Activated naive CD4-positive, alpha-beta T cell treated with anti-CD3 and anti-CD28 coated beads for 36 hours (primary cell): ENCODE data around the gene VAV1. TPM values are rescaled to one million over a fixed set of nuclear protein-coding genes. Genes with fewer than 3 reads are reported as not detected.
"Not testable (repeated sequence)": the region's sequence is repeated elsewhere in the genome, so short reads cannot be mapped to it uniquely, and the experiment has no call there.

Experiments used
- CTCF ChIA-PET: fragments of 350-600 bp; sonication (Branson Sonifier 250); formaldehyde crosslinking; loops from one replicate; lab custom pipeline; 2021; ENCODE audit warnings: antibody characterized with exemption; lab: Charles Lee
- DNase-seq: peaks from one replicate; pipeline ENCODE4 v3.0.0-alpha.2; 2020
- H3K27ac Mint-ChIP-seq: one replicate; pipeline ENCODE4 v1.8.0; 2021; ENCODE audit warnings: mild to moderate bottlenecking, mixed read lengths
- H3K27me3 Mint-ChIP-seq: one replicate; pipeline ENCODE4 v1.8.0; 2021; ENCODE audit warnings: low read depth, mixed read lengths
- H3K36me3 Mint-ChIP-seq: one replicate; pipeline ENCODE4 v1.8.0; 2021; ENCODE audit warnings: low read depth, mixed read lengths
- H3K4me1 Mint-ChIP-seq: one replicate; pipeline ENCODE4 v1.8.0; 2021; ENCODE audit warnings: low read depth, mixed read lengths
- H3K4me3 Mint-ChIP-seq: one replicate; pipeline ENCODE4 v1.8.0; 2021; ENCODE audit warnings: mild to moderate bottlenecking, moderate library complexity, mixed read lengths
- H3K9me3 Mint-ChIP-seq: one replicate; pipeline ENCODE4 v1.8.0; 2021; ENCODE audit warnings: mixed read lengths
- intact Hi-C: fragments of 100-400 bp; cut with micrococcal nuclease; formaldehyde crosslinking; loops from one replicate; pipeline ENCODE4 v1.15.1; 2023
- total RNA-seq, 2 experiments: library from RNA; stranded (reverse); gene quantifications; one replicate each; pipeline ENCODE4 v1.2.3, GENCODE V29; 2021

The VAV1 gene
- total RNA-seq, 2 experiments from 2014 or later: 93.6 to 103 TPM

GRCh38 chr19:6800160-6800790, 27.8 kb downstream of the VAV1 start:
- Mint-ChIP-seq H3K27ac (peak overlapping the region; percentile 89), H3K4me3 (peak overlapping the region; percentile 69), H3K36me3 (peaks cover 28% of the 10 kb centered on the region), H3K4me1 (peaks cover 66% of the 10 kb centered on the region)
- intact Hi-C loops: loop anchor here (2.0 to 10.0 kb wide), 4 partner anchors 121 to 603 kb away; partner anchors contain the start of genes ARHGEF18 and CRB3
- CTCF ChIA-PET: interaction anchor here (0.6 to 1.5 kb wide), 4 partner anchors 13 to 37 kb away, joined by 3 to 7 read pairs (median 3); partner anchors contain the start of gene VAV1
- peak; percentile 40 for DNase-seq
- H3K9me3 Mint-ChIP-seq, H3K27me3 Mint-ChIP-seq: not testable (repeated sequence)

- Mint-ChIP-seq H3K4me1 (peaks cover 66% of the 10 kb centered on the region), H3K36me3 (peaks cover 24% of the 10 kb centered on the region), H3K27me3 (no peaks in the 10 kb centered on the region), H3K9me3 (no peaks in the 10 kb centered on the region), H3K4me3 (peak overlapping the region; percentile 69), H3K27ac (peak overlapping the region; percentile 89)
- intact Hi-C loops: loop anchor here (1.0 to 10.0 kb wide), 8 partner anchors 28 to 604 kb away; partner anchors contain the start of genes ARHGEF18, CRB3 and SH2D3A
- CTCF ChIA-PET: interaction anchor here (1.0 to 1.5 kb wide), 3 partner anchors 12 to 28 kb away, joined by 3 to 7 read pairs (median 3); partner anchors contain the start of gene VAV1
- DNase-seq: peak; percentile 52
Observed at GRCh38 chr19:6800991-6801484, 28.5 kb downstream of the VAV1 start.

- peaks cover 65% of the 10 kb centered on the region for H3K4me1 Mint-ChIP-seq
- H3K27ac Mint-ChIP-seq: peak overlapping the region; percentile 89
- H3K36me3 Mint-ChIP-seq: peaks cover 24% of the 10 kb centered on the region
- CTCF ChIA-PET: interaction anchor here (1.0 to 1.5 kb wide), 3 partner anchors 11 to 61 kb away, joined by 3 to 7 read pairs (median 3); partner anchors contain the start of gene VAV1
- peak; percentile 90 for DNase-seq
- H3K27me3 Mint-ChIP-seq: no peaks in the 10 kb centered on the region
- intact Hi-C loops: loop anchor here (1.0 to 10.0 kb wide), 10 partner anchors 12 to 604 kb away; partner anchors contain the start of genes ARHGEF18, CRB3 and SH2D3A
- H3K9me3 Mint-ChIP-seq: no peaks in the 10 kb centered on the region
- H3K4me3 Mint-ChIP-seq: peak overlapping the region; percentile 69
Observed at GRCh38 chr19:6801485-6802086, 29.1 kb downstream of the VAV1 start.

- intact Hi-C loops: loop anchor here (1.0 to 10.0 kb wide), 5 partner anchors 11 to 605 kb away; partner anchors contain the start of genes ARHGEF18 and CRB3
- CTCF ChIA-PET: interaction anchor here (1.0 to 1.9 kb wide), 3 partner anchors 11 to 60 kb away, joined by 3 to 7 read pairs (median 3); no protein-coding TSS in a partner anchor
- peak overlapping the region; percentile 89 for H3K27ac Mint-ChIP-seq
Observed at GRCh38 chr19:6802336-6803035, 30.0 kb downstream of the VAV1 start.

DNA sequence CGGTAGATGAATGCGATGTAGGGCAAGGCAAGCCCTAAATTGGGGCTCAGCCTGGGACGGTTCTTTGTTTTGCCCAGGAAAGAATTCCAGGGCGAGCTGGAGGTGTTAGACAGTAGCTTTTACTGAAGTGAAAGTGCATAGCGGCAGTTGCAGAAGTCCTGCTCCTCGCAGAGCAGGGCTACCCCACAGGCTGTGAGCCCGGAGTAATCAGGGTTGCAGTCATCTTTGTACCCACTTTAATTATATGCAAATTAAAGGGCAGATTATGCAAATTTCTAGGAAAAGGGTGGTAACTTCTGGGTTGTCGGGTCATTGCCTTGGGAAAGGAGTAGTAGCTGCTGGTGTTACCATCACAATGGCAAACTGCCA, 30.5 kb downstream of the VAV1 start:
- Mint-ChIP-seq H3K36me3 (peaks cover 27% of the 10 kb centered on the region), H3K9me3 (peaks cover 2% of the 10 kb centered on the region), H3K27ac (peak overlapping the region; percentile 89), H3K4me1 (peaks cover 59% of the 10 kb centered on the region), H3K4me3 (peak overlapping the region; percentile 69), H3K27me3 (no peaks in the 10 kb centered on the region)
- intact Hi-C loops: loop anchor here (5.0 to 10.0 kb wide), 3 partner anchors 341 to 606 kb away; partner anchors contain the start of genes ARHGEF18 and CRB3
- CTCF ChIA-PET: interaction anchor here (1.0 to 1.9 kb wide), 2 partner anchors 11 to 59 kb away, joined by 3 to 7 read pairs; no protein-coding TSS in a partner anchor
- no peak for DNase-seq

More at GRCh38 chr19:6802336-6803035, 30.0 kb downstream of the VAV1 start:
- peaks cover 29% of the 10 kb centered on the region for H3K36me3 Mint-ChIP-seq
- peak overlapping the region; percentile 69 for H3K4me3 Mint-ChIP-seq
- H3K27me3 Mint-ChIP-seq: no peaks in the 10 kb centered on the region
- DNase-seq: peak; percentile 78
- peaks cover 2% of the 10 kb centered on the region for H3K9me3 Mint-ChIP-seq
- peaks cover 64% of the 10 kb centered on the region for H3K4me1 Mint-ChIP-seq

DNA sequence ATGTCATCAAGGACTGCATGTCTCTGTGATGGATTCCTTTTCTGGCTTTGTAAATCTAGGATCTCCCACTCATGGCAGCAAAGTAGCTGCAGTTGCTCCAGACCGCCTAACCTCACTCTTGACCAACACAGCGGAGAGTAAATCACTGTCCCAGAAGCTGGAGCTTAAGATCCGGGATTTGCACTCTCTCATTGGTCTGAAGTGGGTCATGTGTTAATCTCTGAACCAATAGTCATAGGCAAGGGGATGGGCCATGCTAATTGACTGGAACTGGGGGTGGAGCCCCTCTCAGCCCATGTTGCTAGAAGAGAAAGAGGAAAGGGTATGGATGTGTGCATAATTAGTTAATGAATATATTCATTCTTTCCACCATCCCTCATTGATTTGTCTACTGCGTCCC, 34.0 kb downstream of the VAV1 start:
- no peak for DNase-seq
- no peak overlapping the region for H3K27ac Mint-ChIP-seq
- no peak overlapping the region for H3K4me3 Mint-ChIP-seq
- H3K36me3 Mint-ChIP-seq: peaks cover 31% of the 10 kb centered on the region
- intact Hi-C loops: loop anchor here (10.0 kb wide), 1 partner anchor 538 kb away; the partner anchor contains the start of gene ARHGEF18
- CTCF ChIA-PET: interaction anchor here (1.1 kb wide), 1 partner anchor 34 kb away, joined by 3 read pairs; the partner anchor contains the start of gene VAV1
- peaks cover 57% of the 10 kb centered on the region for H3K4me1 Mint-ChIP-seq
- H3K27me3 Mint-ChIP-seq: no peaks in the 10 kb centered on the region
- H3K9me3 Mint-ChIP-seq: peaks cover 7% of the 10 kb centered on the region

GRCh38 chr19:6807291-6807690, 34.8 kb downstream of the VAV1 start:
- H3K4me3 Mint-ChIP-seq: no peak overlapping the region
- CTCF ChIA-PET: interaction anchor here (1.1 kb wide), 1 partner anchor 35 kb away, joined by 3 read pairs; the partner anchor contains the start of gene VAV1
- H3K27me3 Mint-ChIP-seq: no peaks in the 10 kb centered on the region
- peaks cover 37% of the 10 kb centered on the region for H3K36me3 Mint-ChIP-seq
- peaks cover 62% of the 10 kb centered on the region for H3K4me1 Mint-ChIP-seq
- intact Hi-C loops: loop anchor here (10.0 kb wide), 1 partner anchor 538 kb away; the partner anchor contains the start of gene ARHGEF18
- H3K9me3 Mint-ChIP-seq: peaks cover 7% of the 10 kb centered on the region
- DNase-seq: no peak
- no peak overlapping the region for H3K27ac Mint-ChIP-seq

- Mint-ChIP-seq H3K9me3 (peaks cover 10% of the 10 kb centered on the region), H3K27me3 (no peaks in the 10 kb centered on the region), H3K4me1 (peaks cover 64% of the 10 kb centered on the region), H3K27ac (no peak overlapping the region), H3K36me3 (peaks cover 37% of the 10 kb centered on the region), H3K4me3 (no peak overlapping the region)
- CTCF ChIA-PET: interaction anchor here (0.6 to 0.7 kb wide), 2 partner anchors 39 to 60 kb away, joined by 3 to 4 read pairs; no protein-coding TSS in a partner anchor
- intact Hi-C loops: loop anchor here (10.0 kb wide), 1 partner anchor 536 kb away; the partner anchor contains the start of gene ARHGEF18
- DNase-seq: no peak
Observed at GRCh38 chr19:6808494-6808893, 36.0 kb downstream of the VAV1 start.

DNA sequence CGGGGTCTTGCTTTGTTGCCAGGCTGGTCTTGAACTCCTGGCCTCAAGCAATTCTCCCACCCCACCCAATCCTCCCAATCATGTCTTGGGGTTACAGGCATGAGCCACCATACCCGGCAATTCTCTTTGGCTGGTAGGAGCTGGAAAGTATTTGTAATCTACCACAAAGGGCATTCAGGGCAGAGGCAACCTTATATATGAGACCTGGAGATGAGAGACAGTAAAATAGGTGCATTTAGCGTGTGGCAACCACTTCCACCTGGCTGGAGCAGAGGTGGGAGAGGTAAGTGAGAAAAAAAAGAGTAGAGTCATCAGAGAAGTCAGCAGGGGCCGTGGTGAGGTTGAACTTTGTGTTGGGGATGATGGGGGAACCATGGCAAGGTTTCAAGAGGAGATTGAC, 36.8 kb downstream of the VAV1 start:
- intact Hi-C loops: loop anchor here (10.0 kb wide), 1 partner anchor 536 kb away; the partner anchor contains the start of gene ARHGEF18
- no peaks in the 10 kb centered on the region for H3K27me3 Mint-ChIP-seq

GRCh38 chr19:6811378-6811777, 38.9 kb downstream of the VAV1 start:
- H3K27ac Mint-ChIP-seq: peak overlapping the region; percentile 7
- DNase-seq: no peak
- H3K27me3 Mint-ChIP-seq: no peaks in the 10 kb centered on the region
- H3K9me3 Mint-ChIP-seq: peaks cover 10% of the 10 kb centered on the region
- H3K4me3 Mint-ChIP-seq: no peak overlapping the region
- peaks cover 74% of the 10 kb centered on the region for H3K4me1 Mint-ChIP-seq
- intact Hi-C loops: no loop called here
- H3K36me3 Mint-ChIP-seq: peaks cover 43% of the 10 kb centered on the region
- CTCF ChIA-PET: interaction anchor here (0.6 kb wide), 1 partner anchor 260 kb away, joined by 4 read pairs; no protein-coding TSS in a partner anchor

More for the DNA sequence above, 36.8 kb downstream of the VAV1 start:
- Mint-ChIP-seq H3K4me1 (peaks cover 66% of the 10 kb centered on the region), H3K4me3 (no peak overlapping the region), H3K36me3 (peaks cover 37% of the 10 kb centered on the region), H3K27ac (peak overlapping the region; percentile 16), H3K9me3 (peaks cover 10% of the 10 kb centered on the region)
- CTCF ChIA-PET: no interaction called here
- DNase-seq: no peak

DNA sequence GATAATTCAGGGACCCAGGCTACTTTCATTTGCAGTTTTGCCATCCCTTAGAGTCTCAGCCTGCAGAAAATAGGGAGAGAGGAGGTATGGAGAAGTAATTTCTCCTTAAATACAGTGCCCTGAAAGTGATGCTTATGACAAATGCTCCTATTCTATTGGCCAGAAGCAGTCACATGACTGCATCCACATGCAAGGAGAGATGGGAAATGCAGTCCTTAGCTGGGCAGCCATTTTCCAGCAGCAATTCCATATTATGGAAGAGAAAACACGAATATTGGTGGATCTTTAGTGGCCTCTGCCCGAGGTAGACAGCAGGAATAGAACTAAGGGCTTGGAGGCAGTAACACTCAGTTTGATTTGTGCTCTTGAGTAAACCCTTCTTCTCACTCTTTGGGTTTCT, 39.4 kb downstream of the VAV1 start:
- Mint-ChIP-seq H3K4me3 (no peak overlapping the region), H3K27ac (peak overlapping the region; percentile 7), H3K4me1 (peaks cover 74% of the 10 kb centered on the region), H3K36me3 (peaks cover 42% of the 10 kb centered on the region), H3K9me3 (peaks cover 10% of the 10 kb centered on the region), H3K27me3 (no peaks in the 10 kb centered on the region)
- intact Hi-C loops: no loop called here
- no peak for DNase-seq
- CTCF ChIA-PET: no interaction called here
